Hepatocyte (in vitro differentiated cells): ENCODE data around the gene MAGED1. TPM values are rescaled to one million over a fixed set of nuclear protein-coding genes. Genes with fewer than 3 reads are reported as not detected.
A peak's percentile ranks its signal among the peaks of the same experiment; 100 is the strongest.

Source experiments
- DNase-seq: peaks from one replicate; pipeline ENCODE4 v3.0.0-alpha.2; 2016; ENCODE audit warnings: low spot score
- H2AFZ ChIP-seq: fragments of 200-600 bp; sonication (generic); 2 replicates; pipeline ENCODE4 v1.6.0; 2016; ENCODE audit warnings: antibody characterized with exemption, mild to moderate bottlenecking
- H3K27ac ChIP-seq: fragments of 200-600 bp; sonication (generic); 2 replicates; pipeline ENCODE4 v1.5.1; 2016; ENCODE audit warnings: mild to moderate bottlenecking
- H3K27me3 ChIP-seq: fragments of 200-600 bp; sonication (generic); 2 replicates; pipeline ENCODE4 v1.6.1; 2016
- H3K36me3 ChIP-seq: fragments of 200-600 bp; sonication (generic); replicated peaks from 2 replicates; pipeline ENCODE4 v1.5.1; 2016; ENCODE audit warnings: low read depth; ENCODE audit not compliant: insufficient read depth
- H3K4me1 ChIP-seq: fragments of 200-600 bp; sonication (generic); 2 replicates; pipeline ENCODE4 v1.5.1; 2016; ENCODE audit warnings: mild to moderate bottlenecking, moderate library complexity; ENCODE audit not compliant: insufficient read depth
- H3K4me2 ChIP-seq: fragments of 200-600 bp; sonication (generic); 2 replicates; pipeline ENCODE4 v1.6.0; 2016
- H3K4me3 ChIP-seq: fragments of 200-600 bp; sonication (generic); 2 replicates; pipeline ENCODE4 v1.5.1; 2016; ENCODE audit warnings: mild to moderate bottlenecking
- H3K79me2 ChIP-seq: fragments of 200-600 bp; sonication (generic); 2 replicates; pipeline ENCODE4 v1.6.0; 2017; ENCODE audit warnings: mild to moderate bottlenecking
- H3K9me2 ChIP-seq: fragments of 200-600 bp; sonication (generic); replicated peaks from 2 replicates; pipeline ENCODE4 v1.6.0; 2017; ENCODE audit warnings: mild to moderate bottlenecking; ENCODE audit not compliant: insufficient read depth
- H3K9me3 ChIP-seq: fragments of 200-600 bp; sonication (generic); 2 replicates; pipeline ENCODE4 v1.5.1; 2016; ENCODE audit warnings: low read depth, mild to moderate bottlenecking
- H4K20me1 ChIP-seq: fragments of 200-600 bp; sonication (generic); 2 replicates; pipeline ENCODE4 v1.6.0; 2016; ENCODE audit warnings: mild to moderate bottlenecking; ENCODE audit not compliant: insufficient read depth, poor library complexity, severe bottlenecking
- EZH2 ChIP-seq: fragments of 200-600 bp; sonication (generic); IDR thresholded peaks from 2 replicates; pipeline ENCODE4 v1.6.1; 2016; ENCODE audit warnings: antibody characterized with exemption, mild to moderate bottlenecking, borderline replicate concordance
- EZH2phosphoT487 ChIP-seq: fragments of 200-600 bp; sonication (generic); IDR thresholded peaks from one replicate; pipeline ENCODE4 v1.6.1; 2018; ENCODE audit warnings: antibody characterized with exemption, mild to moderate bottlenecking, low read depth, moderate library complexity; ENCODE audit not compliant: unreplicated experiment, severe bottlenecking
- WGBS: methylation state at CpG from one replicate; pipeline ENCODE4 v1.1.6; 2016; ENCODE audit warnings: low lambda C conversion rate; ENCODE audit errors: missing lambda C conversion rate; 5-methylcytosine and 5-hydroxymethylcytosine counted together
- polyA plus RNA-seq: library from polyadenylated mRNA; unstranded; fragments of >200 nt; fragmentation: Nextera tagmentation; extraction: Ambion mirVana; gene quantifications from 2 replicates; pipeline ENCODE4 v1.2.1, GENCODE V29; 2016
- total RNA-seq: library from RNA; depleted of rRNA; stranded (reverse); fragments of >200 nt; gene quantifications from 2 replicates; pipeline ENCODE4 v1.2.3, GENCODE V29; 2014
- TF ChIP-seq, protein P1 (sequence below): fragments of 200-600 bp; sonication (generic); IDR thresholded peaks from 2 replicates; pipeline ENCODE4 v1.5.1; 2016; ENCODE audit warnings: antibody characterized with exemption, mild to moderate bottlenecking; ENCODE audit not compliant: poor library complexity

Gene MAGED1
- total and polyA plus RNA-seq, 2 experiments from 2014 or later: 262 to 478 TPM

- no peak for TF ChIP-seq EZH2phosphoT487
- TF ChIP-seq, protein P1, sequence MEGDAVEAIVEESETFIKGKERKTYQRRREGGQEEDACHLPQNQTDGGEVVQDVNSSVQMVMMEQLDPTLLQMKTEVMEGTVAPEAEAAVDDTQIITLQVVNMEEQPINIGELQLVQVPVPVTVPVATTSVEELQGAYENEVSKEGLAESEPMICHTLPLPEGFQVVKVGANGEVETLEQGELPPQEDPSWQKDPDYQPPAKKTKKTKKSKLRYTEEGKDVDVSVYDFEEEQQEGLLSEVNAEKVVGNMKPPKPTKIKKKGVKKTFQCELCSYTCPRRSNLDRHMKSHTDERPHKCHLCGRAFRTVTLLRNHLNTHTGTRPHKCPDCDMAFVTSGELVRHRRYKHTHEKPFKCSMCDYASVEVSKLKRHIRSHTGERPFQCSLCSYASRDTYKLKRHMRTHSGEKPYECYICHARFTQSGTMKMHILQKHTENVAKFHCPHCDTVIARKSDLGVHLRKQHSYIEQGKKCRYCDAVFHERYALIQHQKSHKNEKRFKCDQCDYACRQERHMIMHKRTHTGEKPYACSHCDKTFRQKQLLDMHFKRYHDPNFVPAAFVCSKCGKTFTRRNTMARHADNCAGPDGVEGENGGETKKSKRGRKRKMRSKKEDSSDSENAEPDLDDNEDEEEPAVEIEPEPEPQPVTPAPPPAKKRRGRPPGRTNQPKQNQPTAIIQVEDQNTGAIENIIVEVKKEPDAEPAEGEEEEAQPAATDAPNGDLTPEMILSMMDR: no peak
- TF ChIP-seq EZH2: no peak
- no peaks in the 10 kb centered on the region for H3K79me2 ChIP-seq
- H2AFZ ChIP-seq: no peak overlapping the region
- DNase-seq: no peak
- no peaks in the 10 kb centered on the region for H3K36me3 ChIP-seq
- no peaks in the 10 kb centered on the region for H3K4me1 ChIP-seq
- no peak overlapping the region for H3K27ac ChIP-seq
- H3K27me3 ChIP-seq: no peaks in the 10 kb centered on the region
- H3K9me2 ChIP-seq: no peaks in the 10 kb centered on the region
- no peak overlapping the region for H3K4me2 ChIP-seq
- H4K20me1 ChIP-seq: no peaks in the 10 kb centered on the region
- H3K9me3 ChIP-seq: no peaks in the 10 kb centered on the region
- no peak overlapping the region for H3K4me3 ChIP-seq
- WGBS: 59% methylated on average over 1 of the region's 1 CpG
Observed at GRCh38 chrX:51876441-51876840, 17.0 kb upstream of the MAGED1 start.

DNA sequence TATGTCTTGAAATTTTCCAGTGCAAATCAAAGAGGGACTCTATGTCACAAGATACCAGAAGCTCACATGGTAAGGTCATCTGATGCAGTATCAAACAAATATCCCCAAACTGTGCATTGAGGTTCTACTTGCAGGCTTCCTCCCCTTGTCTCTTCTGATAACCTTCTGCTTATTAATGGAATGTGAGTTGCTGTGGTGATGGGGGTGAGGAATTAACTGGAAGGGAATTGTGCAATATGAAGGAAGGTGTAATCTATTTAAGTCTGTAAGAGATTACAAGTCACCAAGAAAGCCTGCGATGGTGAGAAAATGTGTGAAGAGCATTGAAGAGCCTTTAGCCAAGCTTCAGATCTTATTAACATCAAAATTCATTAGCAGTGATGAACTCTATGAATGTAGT lies 15.4 kb upstream of the MAGED1 start:
- Histone ChIP-seq H2AFZ (no peak overlapping the region), H3K9me3 (peaks cover 3% of the 10 kb centered on the region), H3K36me3 (no peaks in the 10 kb centered on the region), H3K4me1 (no peaks in the 10 kb centered on the region), H3K27me3 (no peaks in the 10 kb centered on the region), H4K20me1 (no peaks in the 10 kb centered on the region), H3K9me2 (no peaks in the 10 kb centered on the region), H3K79me2 (no peaks in the 10 kb centered on the region), H3K27ac (no peak overlapping the region), H3K4me3 (no peak overlapping the region), H3K4me2 (no peak overlapping the region)
- TF ChIP-seq, protein P1: no peak
- TF ChIP-seq EZH2phosphoT487 (no peak), EZH2 (no peak)
- DNase-seq: no peak
- WGBS: 84% methylated on average over 1 of the region's 1 CpG

- Histone ChIP-seq H3K9me3 (no peaks in the 10 kb centered on the region), H2AFZ (no peak overlapping the region), H3K27ac (no peak overlapping the region), H4K20me1 (peaks cover 1% of the 10 kb centered on the region), H3K4me3 (no peak overlapping the region), H3K4me2 (no peak overlapping the region), H3K36me3 (no peaks in the 10 kb centered on the region), H3K27me3 (no peaks in the 10 kb centered on the region), H3K9me2 (no peaks in the 10 kb centered on the region), H3K79me2 (peaks cover 13% of the 10 kb centered on the region), H3K4me1 (peaks cover 7% of the 10 kb centered on the region)
- DNase-seq: no peak
- no peak for TF ChIP-seq EZH2
- TF ChIP-seq, protein P1: no peak
- TF ChIP-seq EZH2phosphoT487: no peak
Observed at GRCh38 chrX:51889851-51890250, 3.6 kb upstream of the MAGED1 start.

GRCh38 chrX:51891245-51891644 lies 2.2 kb upstream of the MAGED1 start:
- peak overlapping the region; percentile 85 for H3K27ac ChIP-seq
- H3K9me3 ChIP-seq: no peaks in the 10 kb centered on the region
- H3K36me3 ChIP-seq: no peaks in the 10 kb centered on the region
- 79% methylated on average over 1 of the region's 1 CpG for WGBS
- H2AFZ ChIP-seq: no peak overlapping the region
- H3K4me1 ChIP-seq: peaks cover 7% of the 10 kb centered on the region
- peak overlapping the region; percentile 40 for H3K4me2 ChIP-seq
- no peaks in the 10 kb centered on the region for H3K9me2 ChIP-seq
- no peaks in the 10 kb centered on the region for H3K27me3 ChIP-seq
- H3K79me2 ChIP-seq: peaks cover 27% of the 10 kb centered on the region
- H3K4me3 ChIP-seq: no peak overlapping the region
- no peak for DNase-seq
- TF ChIP-seq, protein P1: no peak
- TF ChIP-seq EZH2 (no peak), EZH2phosphoT487 (no peak)
- H4K20me1 ChIP-seq: peaks cover 15% of the 10 kb centered on the region
